ENCODE measurements around the gene FLNC. TPM values are rescaled to one million over a fixed set of nuclear protein-coding genes. Genes with fewer than 3 reads are reported as not detected.

Gene FLNC
- total RNA-seq, 1 experiment from 2014 or later: 33.3 TPM

DNA sequence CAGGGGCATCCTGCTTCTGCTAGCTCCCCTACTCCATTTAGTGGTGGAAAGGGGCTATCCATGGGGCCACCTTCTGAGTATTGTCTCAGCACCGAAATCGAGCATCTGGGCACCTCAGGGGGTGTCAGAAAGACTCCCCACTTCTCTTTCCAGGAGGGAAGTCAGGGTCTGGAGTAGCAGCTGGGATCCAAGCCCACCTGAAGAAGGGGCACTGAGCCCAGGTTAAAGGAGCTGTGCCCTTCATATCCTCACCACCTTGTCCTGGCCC lies 2.6 kb downstream of the FLNC start:
- DNase-seq (ENCODE audit: low spot score): no peak

DNA sequence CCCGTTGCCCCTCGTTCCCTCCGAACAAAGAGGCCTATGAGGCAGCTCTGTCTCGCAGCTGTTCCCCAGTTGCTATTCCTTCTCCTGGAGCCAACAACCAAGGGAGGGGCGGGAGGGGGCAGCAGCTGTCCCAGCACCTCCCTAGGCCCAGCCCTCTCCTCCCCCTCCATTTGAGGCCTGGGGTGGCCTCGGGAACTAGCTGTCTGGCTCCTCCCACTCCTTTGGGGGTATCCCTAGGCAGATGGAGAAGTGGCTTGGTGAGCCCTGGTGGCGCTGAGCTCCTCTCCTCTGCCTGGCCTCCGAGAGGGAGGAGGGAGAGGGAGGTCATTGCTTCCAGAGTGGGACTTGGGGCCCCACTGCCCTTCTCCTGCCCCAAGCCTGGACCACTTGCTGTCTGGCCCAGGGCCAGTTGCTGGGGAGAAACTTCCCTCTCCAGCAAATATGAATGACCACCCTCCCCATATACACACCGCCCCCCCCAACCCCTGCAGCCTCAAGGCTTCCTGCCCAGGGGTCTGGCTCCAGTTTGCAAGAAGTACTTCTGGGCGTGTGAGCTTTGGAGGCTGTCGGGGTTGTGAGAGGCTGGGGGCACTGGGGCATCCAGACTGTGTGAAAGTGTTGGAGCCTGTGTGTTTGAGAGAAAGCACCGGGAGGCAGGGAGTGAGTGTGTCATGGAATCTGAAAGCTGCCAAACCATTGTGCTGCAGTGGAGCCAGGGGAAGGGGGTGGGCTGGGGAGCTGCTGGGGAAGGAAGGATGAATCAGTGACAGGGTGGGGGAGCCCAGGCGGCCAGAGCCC lies 3.1 kb downstream of the FLNC start:
- peak; percentile 41 for DNase-seq (ENCODE audit: low spot score)

DNA sequence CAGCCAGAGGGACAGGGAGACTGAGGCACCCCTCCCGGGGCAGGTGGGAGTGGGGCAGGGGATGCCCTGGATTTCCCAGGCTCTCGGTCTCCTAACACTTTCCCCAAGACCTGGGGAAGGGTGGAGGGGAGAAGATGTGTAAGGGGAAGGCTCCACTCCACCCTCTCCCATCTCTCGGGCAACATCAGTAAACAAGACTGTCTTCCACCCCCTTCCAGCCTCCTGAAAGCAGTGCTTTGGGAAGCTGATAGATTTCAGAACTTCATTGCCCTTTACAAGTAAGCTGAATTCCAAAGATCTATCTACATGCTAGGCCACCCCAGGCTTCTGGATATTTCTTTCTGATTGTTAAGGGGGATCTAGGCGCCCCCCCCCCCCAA lies 3.7 kb downstream of the FLNC start:
- DNase-seq (ENCODE audit: low spot score): no peak

DNA sequence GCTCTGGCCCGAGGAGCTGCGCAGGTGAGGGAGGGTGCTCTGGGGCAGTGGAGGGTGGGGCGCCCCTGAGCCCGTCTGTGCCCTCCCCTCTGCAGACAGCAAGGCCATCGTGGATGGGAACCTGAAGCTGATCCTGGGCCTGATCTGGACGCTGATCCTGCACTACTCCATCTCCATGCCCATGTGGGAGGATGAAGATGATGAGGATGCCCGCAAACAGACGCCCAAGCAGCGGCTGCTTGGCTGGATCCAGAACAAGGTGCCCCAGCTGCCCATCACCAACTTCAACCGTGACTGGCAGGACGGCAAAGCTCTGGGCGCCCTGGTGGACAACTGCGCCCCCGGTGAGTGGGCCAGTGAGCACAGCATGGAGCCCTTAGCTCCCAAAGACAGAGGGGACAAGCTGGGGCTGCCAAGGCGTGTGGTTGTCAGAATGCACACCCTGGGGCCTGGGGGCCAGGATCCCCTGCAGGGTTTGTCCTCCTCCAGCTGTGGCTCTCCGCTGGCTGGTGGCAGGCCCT lies 5.1 kb downstream of the FLNC start:
- no peak for DNase-seq (ENCODE audit: low spot score)

DNA sequence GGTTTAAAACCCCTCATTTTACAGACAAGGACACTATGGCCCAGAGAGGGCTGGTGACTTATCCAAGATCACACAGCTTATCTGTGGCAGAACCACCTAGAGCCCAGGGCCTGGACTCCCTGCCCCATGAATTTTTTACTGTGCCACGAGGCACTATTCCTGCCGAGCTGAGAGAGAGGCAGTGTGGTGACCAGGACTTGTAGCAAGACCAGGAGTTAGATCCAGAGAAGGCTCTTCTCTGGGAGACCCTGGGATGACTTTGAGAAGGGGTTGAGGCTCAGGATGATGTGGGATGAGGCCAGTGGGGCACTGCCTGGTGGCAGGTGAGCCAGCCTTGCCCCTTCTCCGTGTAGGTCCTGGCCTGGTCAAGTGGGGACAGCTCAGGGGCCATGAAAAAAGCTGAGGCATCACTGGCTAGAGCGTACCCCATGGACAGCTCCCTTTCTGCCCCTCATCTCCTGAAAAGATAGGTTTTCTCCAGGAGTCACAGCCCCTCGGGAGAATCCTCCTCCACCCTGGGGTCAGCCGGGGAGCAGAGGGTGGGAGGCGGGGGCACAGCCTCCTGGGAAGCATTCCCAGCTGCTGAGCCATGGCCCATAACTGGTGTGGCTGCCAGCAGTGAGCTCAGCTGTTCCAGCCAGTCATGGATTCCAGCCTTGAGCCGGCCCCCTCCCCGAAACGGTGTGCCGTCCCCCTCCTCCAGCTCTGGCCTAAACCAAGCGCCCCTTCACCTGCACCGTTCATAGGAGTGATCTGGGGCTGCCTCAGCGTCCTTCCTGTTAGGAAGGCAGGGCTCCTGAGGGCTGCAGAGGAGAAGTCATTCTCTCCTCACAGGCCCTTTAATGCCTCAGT lies 5.8 kb downstream of the FLNC start:
- DNase-seq (ENCODE audit: low spot score): no peak

DNA sequence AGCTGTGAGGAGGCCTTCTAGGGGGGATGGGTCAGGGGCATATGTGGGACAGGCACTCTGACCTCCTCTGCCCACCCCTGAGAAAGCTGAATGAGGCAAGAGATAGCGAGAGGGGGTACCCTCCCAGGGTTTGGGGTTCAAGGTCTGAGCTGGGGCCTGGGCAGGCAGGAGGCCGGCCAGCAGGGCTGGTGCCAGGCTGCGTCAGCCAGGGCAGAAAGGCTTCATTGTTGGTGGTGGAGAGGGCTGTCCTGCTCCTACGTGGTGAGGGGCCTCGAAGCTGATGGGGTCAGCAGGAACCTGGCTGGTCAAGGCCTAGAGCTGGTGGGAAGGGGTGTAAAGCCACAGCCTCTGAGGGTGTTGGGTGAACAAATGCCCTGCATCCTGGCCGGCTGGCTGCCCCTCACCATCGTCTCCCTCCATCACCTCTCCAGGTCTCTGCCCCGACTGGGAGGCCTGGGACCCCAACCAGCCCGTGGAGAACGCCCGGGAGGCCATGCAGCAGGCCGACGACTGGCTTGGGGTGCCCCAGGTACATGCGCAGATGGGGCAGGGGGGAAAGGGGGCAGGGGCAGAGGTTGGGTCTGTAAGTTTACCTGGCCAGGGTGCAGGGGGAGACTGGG lies 6.6 kb downstream of the FLNC start:
- no peak for DNase-seq (ENCODE audit: low spot score)

DNA sequence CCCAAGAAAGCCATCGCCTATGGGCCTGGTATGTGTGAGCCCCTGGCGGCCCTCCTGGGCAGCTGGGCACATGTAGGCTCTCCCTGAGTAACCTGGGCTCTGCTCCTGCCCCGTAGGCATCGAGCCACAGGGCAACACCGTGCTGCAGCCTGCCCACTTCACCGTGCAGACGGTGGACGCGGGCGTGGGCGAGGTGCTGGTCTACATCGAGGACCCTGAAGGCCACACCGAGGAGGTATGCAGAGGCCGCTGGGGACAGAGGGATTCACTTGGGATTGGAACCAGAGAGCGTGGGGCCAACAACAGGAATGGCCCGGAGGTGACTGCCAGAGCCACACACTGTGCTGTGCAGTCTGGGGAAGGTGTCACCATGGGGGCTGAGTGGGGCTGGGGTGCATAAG lies 7.3 kb downstream of the FLNC start:
- DNase-seq (ENCODE audit: low spot score): no peak

DNA sequence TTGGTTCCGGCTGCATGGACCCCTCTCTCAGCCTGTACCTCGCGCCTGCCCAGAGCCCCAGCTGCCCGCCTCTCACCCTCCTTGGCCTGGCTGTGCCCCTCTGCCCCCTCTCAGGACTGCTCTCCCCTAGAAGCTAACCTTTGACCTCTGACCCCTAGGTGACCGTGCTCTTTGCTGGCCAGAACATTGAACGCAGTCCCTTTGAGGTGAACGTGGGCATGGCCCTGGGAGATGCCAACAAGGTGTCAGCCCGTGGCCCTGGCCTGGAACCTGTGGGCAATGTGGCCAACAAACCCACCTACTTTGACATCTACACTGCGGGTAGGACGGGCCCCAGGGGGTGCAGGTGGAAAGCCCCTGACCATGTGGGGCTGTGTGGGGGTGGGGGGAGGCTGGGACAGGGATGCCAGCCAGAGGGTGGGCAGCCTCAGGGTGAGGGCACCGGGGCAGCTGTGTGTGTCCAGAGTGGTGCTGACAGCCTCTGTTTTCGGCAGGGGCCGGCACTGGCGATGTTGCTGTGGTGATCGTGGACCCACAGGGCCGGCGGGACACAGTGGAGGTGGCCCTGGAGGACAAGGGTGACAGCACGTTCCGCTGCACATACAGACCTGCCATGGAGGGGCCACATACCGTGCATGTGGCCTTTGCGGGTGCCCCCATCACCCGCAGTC lies 8.0 kb downstream of the FLNC start:
- no peak for DNase-seq (ENCODE audit: low spot score)

DNA sequence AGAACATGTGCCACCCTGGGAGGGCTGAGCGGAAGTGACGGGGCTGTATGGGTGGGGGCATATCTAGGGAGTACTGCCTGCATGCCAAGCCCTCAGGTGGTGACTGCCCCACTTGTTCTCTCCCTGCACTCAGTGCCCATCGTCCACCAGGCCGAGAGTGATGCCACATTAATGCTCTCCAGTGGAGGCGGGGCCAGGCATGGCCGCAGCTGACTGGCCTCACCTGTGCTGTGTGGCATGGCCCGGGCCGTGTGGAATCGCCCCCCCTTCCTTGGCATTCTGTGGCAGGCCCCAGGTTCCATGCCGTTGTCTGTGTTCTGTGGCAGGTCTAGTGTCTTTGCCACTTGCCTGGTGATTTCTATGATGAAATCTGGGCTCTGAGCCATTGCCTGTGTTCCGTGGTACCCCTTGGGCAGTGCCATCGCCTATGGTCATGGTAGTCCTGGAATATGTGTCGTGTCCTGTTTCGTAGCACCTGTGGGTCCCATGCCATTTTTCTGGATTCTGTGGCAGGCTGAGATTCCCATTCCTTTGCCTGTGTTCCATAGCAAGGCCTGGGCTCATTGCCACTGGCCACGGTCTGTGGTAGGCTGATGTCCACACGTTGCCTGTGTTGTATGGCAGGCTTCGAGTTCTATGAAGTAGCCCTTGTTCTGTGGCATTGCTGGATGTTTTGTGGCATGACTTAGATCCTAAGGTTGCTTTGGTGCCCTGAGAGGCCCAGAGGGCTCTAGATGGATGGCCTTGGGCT lies 8.9 kb downstream of the FLNC start:
- DNase-seq (ENCODE audit: low spot score): no peak

DNA sequence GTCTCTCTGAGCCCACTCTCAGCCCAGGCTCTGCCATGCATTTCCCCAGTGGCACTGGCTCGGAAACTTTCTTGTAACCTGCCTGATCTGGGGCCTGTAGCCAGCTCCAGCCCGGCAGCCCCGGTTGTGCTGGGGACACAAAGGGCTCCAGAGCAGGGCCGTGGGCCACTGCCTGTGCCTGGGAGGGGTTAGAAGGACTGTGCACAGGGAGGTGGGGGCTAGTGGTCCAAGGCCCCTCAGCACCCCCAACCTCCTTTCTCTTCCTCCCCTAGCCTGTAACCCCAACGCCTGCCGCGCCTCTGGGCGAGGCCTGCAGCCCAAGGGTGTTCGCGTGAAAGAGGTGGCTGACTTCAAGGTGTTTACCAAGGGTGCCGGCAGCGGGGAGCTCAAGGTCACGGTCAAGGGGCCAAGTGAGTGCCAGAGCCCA lies 9.6 kb downstream of the FLNC start:
- no peak for DNase-seq (ENCODE audit: low spot score)

DNA sequence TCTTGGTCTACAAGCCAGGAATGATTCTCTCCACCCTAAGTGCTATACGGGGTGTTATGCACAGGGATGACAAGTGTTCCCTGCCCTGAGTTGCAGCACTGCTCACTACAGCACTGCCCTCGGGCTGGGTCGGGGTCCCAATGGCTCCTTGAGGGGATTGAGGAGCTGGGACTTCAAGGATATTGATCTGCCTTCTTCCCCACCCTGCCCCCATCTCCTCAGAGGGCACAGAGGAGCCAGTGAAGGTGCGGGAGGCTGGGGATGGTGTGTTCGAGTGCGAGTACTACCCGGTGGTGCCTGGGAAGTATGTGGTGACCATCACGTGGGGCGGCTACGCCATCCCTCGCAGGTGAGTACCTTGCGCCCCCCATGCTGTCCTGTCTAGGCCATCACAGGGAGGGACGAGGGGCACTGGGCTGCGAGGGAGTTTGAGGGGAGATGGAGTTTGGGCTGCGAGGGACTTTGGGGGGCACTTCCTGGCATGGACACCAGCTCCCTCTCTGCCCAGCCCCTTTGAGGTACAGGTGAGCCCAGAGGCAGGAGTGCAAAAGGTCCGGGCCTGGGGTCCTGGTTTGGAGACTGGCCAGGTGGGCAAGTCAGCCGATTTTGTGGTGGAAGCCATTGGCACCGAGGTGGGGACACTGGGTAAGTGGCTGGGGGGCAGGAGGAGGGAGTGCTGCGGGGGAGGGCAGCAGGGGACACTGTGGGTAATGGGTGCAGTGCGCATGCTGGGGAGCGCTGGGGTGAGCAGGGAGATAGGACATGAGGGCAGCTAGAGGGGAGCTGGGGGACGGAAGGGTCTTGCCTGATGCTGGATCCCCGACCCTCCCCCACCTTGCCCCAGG lies 10.3 kb downstream of the FLNC start:
- no peak for DNase-seq (ENCODE audit: low spot score)

DNA sequence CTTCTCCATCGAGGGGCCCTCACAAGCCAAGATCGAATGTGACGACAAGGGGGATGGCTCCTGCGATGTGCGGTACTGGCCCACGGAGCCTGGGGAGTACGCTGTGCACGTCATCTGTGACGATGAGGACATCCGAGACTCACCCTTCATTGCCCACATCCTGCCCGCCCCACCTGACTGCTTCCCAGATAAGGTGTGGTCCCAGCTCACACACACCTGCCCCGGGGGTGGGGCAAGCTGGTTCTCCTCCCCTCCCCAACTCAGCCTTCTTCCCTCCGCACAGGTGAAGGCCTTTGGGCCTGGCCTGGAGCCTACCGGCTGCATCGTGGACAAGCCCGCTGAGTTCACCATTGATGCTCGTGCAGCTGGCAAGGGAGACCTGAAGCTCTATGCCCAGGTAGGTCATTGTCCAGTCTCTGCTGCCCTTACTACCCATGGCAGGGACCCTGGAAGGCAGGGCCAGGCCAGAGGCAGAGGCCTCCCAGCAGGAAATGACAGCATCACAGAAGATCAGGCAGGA lies 11.0 kb downstream of the FLNC start:
- no peak for DNase-seq (ENCODE audit: low spot score)

DNA sequence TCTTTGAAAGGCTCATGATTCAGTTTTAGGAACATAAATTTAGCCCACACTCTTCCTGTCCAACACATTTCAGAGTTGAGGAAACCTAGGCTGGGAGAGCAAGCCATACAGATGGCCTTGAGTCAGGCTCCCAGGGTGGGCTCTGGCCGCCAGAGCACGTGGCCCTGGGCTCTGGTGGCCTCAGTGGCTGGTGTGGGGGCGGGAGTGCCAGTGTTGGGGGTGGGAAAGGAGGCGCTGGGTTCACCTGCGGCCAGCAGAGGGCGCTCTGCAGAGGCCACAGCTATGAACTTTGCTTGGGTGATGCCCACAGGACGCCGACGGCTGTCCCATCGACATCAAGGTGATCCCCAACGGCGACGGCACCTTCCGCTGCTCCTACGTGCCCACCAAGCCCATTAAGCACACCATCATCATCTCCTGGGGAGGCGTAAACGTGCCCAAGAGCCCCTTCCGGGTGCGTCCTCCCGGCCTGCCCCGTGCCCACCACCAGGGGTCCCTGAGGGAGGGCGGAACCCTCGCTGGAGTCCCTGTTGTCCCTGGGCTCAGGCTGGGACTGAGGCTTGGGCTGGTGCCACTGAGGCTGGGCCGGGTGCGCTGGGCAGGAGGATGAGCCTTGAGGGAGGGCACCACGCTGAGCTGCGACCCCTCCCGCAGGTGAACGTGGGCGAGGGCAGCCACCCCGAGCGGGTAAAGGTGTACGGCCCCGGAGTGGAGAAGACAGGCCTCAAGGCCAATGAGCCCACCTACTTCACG lies 11.9 kb downstream of the FLNC start:
- no peak for DNase-seq (ENCODE audit: low spot score)

DNA sequence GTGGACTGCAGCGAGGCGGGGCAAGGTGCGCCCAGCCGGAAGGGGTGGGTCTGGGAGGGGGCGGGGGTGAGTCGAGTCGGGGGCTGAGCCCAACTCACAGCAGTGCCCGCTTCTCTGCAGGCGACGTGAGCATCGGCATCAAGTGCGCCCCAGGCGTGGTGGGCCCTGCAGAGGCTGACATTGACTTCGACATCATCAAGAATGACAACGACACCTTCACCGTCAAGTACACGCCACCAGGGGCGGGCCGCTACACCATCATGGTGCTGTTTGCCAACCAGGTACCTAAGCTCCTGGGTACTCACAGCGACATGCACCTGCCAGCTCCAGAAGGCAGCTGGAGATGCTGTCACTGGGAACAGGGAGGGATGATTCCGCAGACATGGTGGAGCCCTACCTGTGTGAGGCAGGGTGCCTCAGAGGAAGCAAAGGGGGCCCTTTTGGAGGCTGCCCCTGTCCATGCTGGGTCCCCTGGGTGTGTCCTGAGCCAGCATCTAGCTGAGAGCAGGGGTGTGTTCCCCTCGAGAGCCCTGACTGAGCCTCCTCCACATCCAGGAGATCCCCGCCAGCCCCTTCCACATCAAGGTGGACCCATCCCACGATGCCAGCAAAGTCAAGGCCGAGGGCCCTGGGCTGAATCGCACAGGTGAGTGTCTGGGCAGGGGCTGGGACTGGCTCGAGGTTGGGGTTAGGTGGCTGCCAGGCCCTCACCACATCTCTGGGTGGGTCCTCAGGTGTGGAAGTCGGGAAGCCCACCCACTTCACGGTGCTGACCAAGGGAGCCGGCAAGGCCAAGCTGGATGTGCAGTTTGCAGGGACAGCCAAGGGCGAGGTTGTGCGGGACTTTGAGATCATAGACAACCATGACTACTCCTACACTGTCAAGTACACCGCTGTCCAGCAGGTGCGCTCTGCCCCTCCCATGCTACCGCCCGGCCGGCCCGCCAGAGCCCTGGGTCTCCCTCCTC lies 12.8 kb downstream of the FLNC start:
- DNase-seq (ENCODE audit: low spot score): no peak

DNA sequence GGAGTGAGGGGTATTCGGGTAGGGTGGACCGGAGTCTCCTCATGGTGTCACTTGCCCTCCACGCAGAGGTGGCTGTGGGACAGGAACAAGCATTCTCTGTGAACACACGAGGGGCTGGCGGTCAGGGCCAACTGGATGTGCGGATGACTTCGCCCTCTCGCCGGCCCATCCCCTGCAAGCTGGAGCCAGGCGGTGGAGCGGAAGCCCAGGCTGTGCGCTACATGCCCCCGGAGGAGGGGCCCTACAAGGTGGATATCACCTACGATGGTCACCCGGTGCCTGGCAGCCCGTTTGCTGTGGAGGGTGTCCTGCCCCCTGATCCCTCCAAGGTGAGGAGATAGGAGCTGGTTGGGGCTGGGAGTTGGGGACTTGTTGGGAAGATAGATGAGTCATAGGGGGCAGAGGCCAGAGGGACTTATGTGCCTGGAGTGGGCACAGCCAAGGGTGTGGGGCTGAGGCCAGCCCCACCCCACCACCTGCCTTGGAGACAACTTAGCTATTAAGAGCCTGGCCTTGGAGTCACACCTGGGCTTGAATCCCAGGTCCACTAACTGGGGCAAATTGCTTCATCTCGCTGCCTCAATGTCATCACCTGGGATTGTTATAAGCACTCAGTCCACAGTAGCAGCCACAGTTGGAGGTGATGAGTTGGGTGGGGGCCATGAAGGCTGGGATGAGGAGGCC lies 13.9 kb downstream of the FLNC start:
- no peak for DNase-seq (ENCODE audit: low spot score)

DNA sequence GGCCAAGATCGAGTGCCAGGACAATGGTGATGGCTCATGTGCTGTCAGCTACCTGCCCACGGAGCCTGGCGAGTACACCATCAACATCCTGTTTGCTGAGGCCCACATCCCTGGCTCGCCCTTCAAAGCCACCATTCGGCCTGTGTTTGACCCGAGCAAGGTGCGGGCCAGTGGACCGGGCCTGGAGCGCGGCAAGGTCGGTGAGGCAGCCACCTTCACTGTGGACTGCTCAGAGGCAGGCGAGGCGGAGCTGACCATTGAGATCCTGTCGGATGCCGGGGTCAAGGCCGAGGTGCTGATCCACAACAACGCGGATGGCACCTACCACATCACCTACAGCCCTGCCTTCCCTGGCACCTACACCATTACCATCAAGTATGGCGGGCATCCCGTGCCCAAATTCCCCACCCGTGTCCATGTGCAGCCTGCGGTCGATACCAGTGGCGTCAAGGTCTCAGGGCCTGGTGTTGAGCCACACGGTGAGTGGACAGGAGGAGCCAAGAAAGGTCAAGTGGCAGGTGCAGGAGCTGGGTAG lies 14.6 kb downstream of the FLNC start:
- DNase-seq (ENCODE audit: low spot score): no peak

DNA sequence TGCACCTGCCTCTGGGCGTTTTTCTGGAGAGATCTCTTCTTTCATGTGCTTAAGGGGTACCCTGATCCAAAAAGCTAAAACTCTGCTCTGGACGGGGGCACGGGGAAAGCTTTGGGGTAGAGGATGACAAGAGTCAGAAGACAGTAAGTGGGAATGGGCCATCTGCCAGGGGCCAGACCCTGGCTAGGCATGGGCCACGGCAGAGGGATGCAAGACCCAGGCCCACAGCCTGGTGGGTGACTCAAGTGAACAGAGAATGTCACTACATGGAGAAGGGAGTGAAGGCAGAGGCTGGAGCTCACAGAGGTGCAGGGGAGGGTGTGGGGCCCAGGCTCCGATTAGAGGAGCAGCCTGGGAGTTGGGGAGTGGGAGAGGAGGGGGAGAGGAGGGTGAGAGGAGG lies 15.3 kb downstream of the FLNC start:
- no peak for DNase-seq (ENCODE audit: low spot score)

Measured in A172 (cell line).